ENCODE measurements around the gene SLC22A2. TPM values are rescaled to one million over a fixed set of nuclear protein-coding genes. Genes with fewer than 3 reads are reported as not detected.

The SLC22A2 gene
- total RNA-seq, 4 donors from 2014 or later = not detected

DNA sequence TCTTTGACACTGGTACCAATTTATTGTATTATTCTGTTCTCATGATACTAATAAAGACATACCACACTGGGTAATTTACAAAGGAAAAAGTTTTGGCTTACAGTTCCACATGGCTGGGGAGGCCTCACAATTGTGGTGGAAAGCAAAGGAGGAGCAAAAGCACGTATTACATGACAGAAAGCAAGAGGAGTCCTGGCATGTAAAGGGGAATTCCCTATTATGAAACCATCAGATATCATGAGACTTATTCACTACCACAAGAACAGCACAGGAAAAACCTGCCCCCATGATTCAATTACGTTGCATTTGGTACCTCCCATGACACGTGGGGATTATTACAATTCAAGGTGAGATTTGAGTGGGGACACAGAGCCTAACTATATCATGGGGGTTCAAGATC lies 43.4 kb downstream of the SLC22A2 start:
- whole genome bisulfite sequencing, 2 donors = 51% methylated on average over 3 of the region's 3 CpGs
- TF ChIP-seq POLR2A (IDR thresholded peaks at IDR 0.05) (no peak), CTCF (IDR thresholded peaks at IDR 0.05) (no peak)
- Histone ChIP-seq H3K9me3 (no peaks in the 10 kb centered on the region), H3K4me3 (replicated peaks in 1 of 3) (no peak overlapping the region), H3K4me1 (no peaks in the 10 kb centered on the region), H3K36me3 (no peaks in the 10 kb centered on the region), H3K27me3 (no peaks in the 10 kb centered on the region), H3K27ac (no peak overlapping the region)
- intact Hi-C loops (cut with DNase I) = no loop called here
- DNase-seq = no peak

- no peak for DNase-seq
- Histone ChIP-seq H3K4me3 (replicated peaks in 1 of 3) (no peak overlapping the region), H3K9me3 (no peaks in the 10 kb centered on the region), H3K36me3 (no peaks in the 10 kb centered on the region), H3K27me3 (no peaks in the 10 kb centered on the region), H3K4me1 (peaks cover 0 to 5% of the 10 kb centered on the region in 2 donors), H3K27ac (no peak overlapping the region)
- intact Hi-C loops (cut with DNase I) = no loop called here
- 86 to 87% methylated on average over 3 of the region's 3 CpGs for WGBS, 2 donors
- TF ChIP-seq POLR2A (IDR thresholded peaks at IDR 0.05) = no peak
- no peak for TF ChIP-seq CTCF (IDR thresholded peaks at IDR 0.05)
Observed at GRCh38 chr6:160207618-160208017, 51.0 kb downstream of the SLC22A2 start.

DNA sequence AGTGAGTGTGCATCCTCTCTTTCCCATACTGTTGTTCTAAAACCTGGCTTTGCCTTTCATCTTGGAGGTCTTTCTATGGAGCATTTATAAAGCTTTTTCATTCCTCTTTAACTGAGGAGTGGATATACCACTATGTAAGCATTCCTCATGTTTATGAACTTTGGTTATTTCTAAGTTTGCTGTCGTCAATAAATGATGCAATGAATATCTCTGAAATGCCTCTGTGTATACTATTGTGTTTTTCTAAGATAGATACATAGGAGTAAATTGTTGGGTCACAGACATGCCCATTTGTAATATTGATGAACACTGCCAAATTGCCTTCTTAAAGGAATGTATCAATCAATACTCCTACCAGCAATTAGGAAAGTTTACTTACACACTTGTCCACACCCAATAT lies 53.9 kb downstream of the SLC22A2 start:
- H3K9me3 ChIP-seq = no peaks in the 10 kb centered on the region
- H3K36me3 ChIP-seq = no peaks in the 10 kb centered on the region
- intact Hi-C loops (cut with DNase I) = no loop called here
- TF ChIP-seq CTCF (IDR thresholded peaks at IDR 0.05) (no peak), POLR2A (IDR thresholded peaks at IDR 0.05) (no peak)
- no peak for DNase-seq
- no peak overlapping the region for H3K27ac ChIP-seq
- H3K4me1 ChIP-seq = peaks cover 5 to 7% of the 10 kb centered on the region in 2 donors
- WGBS, 2 donors = 93 to 96% methylated on average over 1 of the region's 1 CpG
- no peaks in the 10 kb centered on the region for H3K27me3 ChIP-seq
- H3K4me3 ChIP-seq (replicated peaks in 1 of 3) = no peak overlapping the region

GRCh38 chr6:160203953-160204352 lies 54.7 kb downstream of the SLC22A2 start:
- TF ChIP-seq POLR2A (IDR thresholded peaks at IDR 0.05) = no peak
- TF ChIP-seq CTCF (IDR thresholded peaks at IDR 0.05) = no peak
- no peaks in the 10 kb centered on the region for H3K9me3 ChIP-seq
- no peak overlapping the region for H3K27ac ChIP-seq
- H3K4me3 ChIP-seq (replicated peaks in 1 of 3) = no peak overlapping the region
- DNase-seq = no peak
- intact Hi-C loops (cut with DNase I) = no loop called here
- H3K27me3 ChIP-seq = no peaks in the 10 kb centered on the region
- 76 to 84% methylated on average over 2 of the region's 2 CpGs for WGBS, 2 donors
- H3K4me1 ChIP-seq = peaks cover 5 to 7% of the 10 kb centered on the region in 2 donors
- H3K36me3 ChIP-seq = no peaks in the 10 kb centered on the region

DNA sequence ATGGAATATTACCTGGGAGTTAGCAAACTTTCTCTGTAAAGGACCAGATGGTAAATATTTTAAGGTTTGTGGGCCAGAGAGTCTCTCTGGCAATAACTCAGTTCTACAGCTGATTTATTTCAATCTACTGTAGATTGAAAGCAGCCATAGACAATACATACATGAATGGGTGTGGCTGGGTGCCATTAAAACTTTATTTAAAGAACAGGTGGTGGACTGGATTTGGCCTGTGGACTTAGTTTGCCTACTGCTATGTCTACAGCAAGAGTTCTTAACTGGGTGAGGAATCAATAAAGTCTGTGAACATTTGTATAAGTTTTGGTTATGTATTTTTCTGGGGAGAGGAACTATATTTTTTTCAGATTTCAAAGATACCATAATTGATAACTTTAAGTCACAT lies 55.1 kb downstream of the SLC22A2 start:
- Histone ChIP-seq H3K9me3 (no peaks in the 10 kb centered on the region), H3K36me3 (no peaks in the 10 kb centered on the region), H3K27ac (no peak overlapping the region), H3K4me3 (replicated peaks in 1 of 3) (no peak overlapping the region), H3K27me3 (no peaks in the 10 kb centered on the region), H3K4me1 (peaks cover 5 to 7% of the 10 kb centered on the region in 2 donors)
- TF ChIP-seq POLR2A (IDR thresholded peaks at IDR 0.05) (no peak), CTCF (IDR thresholded peaks at IDR 0.05) (no peak)
- intact Hi-C loops (cut with DNase I) = no loop called here
- DNase-seq = no peak
